Keratinocyte (primary cell): ENCODE measurements around the gene SYNE1. TPM values are rescaled to one million over a fixed set of nuclear protein-coding genes. Genes with fewer than 3 reads are reported as not detected.

Experiments
- DNase-seq: peaks from one replicate; pipeline ENCODE4 v3.0.0-alpha.2; 2011; ENCODE audit warnings: low read depth, missing footprints, low spot score
- FAIRE-seq: peaks from 2 replicates; lab custom pipeline; 2011; peaks lifted over from hg19 to GRCh38; lab: Jason Lieb, UNC
- H2AFZ ChIP-seq: 2 replicates; pipeline ENCODE4 v1.6.0; 2012; ENCODE audit warnings: low read length, control low read depth, inconsistent platforms; ENCODE audit not compliant: control insufficient read depth
- H3K27ac ChIP-seq: 2 replicates; pipeline ENCODE4 v1.5.1; 2011; ENCODE audit warnings: low read length; ENCODE audit not compliant: control insufficient read depth, insufficient read depth
- H3K27me3 ChIP-seq: 3 replicates; pipeline ENCODE4 v1.6.0; 2011; ENCODE audit warnings: low read length; ENCODE audit not compliant: control insufficient read depth, insufficient read depth; ENCODE audit errors: extremely low read depth
- H3K36me3 ChIP-seq, 2 experiments: 2 replicates in 1 of 2; 3 replicates in 1 of 2; pipeline ENCODE4 v1.5.1; 2011; ENCODE audit warnings: low read length in 2 of 2, mild to moderate bottlenecking in 1 of 2; ENCODE audit not compliant: control insufficient read depth in 2 of 2, insufficient read depth in 2 of 2; ENCODE audit errors: extremely low read depth in 1 of 2
- H3K4me1 ChIP-seq: 3 replicates; pipeline ENCODE4 v1.5.1; 2011; ENCODE audit warnings: low read length; ENCODE audit not compliant: control insufficient read depth, insufficient read depth; ENCODE audit errors: extremely low read depth
- H3K4me2 ChIP-seq: 3 replicates; pipeline ENCODE4 v1.6.0; 2011; ENCODE audit warnings: low read depth, low read length; ENCODE audit not compliant: control insufficient read depth, insufficient read depth; ENCODE audit errors: extremely low read depth
- H3K4me3 ChIP-seq, 3 experiments: fragments of 200-600 bp in 1 of 3; sonication (generic) in 1 of 3; 2 replicates in 2 of 3; 3 replicates in 1 of 3; pipeline ENCODE4 v1.5.1; 2011 to 2016; ENCODE audit warnings: low read length in 3 of 3, mild to moderate bottlenecking in 3 of 3, control low read depth in 2 of 3, inconsistent platforms in 1 of 3, low read depth in 1 of 3, mixed read lengths in 1 of 3, mixed run types in 1 of 3, moderate library complexity in 1 of 3; ENCODE audit not compliant: control insufficient read depth in 2 of 3, insufficient read depth in 2 of 3; ENCODE audit errors: extremely low read depth in 1 of 3
- H3K79me2 ChIP-seq: 2 replicates; pipeline ENCODE4 v1.6.0; 2012; ENCODE audit warnings: low read length; ENCODE audit not compliant: control insufficient read depth, insufficient read depth
- H3K9ac ChIP-seq: 3 replicates; pipeline ENCODE4 v1.6.0; 2011; ENCODE audit warnings: low read length; ENCODE audit not compliant: control insufficient read depth, insufficient read depth; ENCODE audit errors: extremely low read depth
- H3K9me1 ChIP-seq: 3 replicates; pipeline ENCODE4 v1.6.0; 2011; ENCODE audit warnings: low read length; ENCODE audit not compliant: control insufficient read depth, insufficient read depth; ENCODE audit errors: extremely low read depth
- H3K9me3 ChIP-seq: 2 replicates; pipeline ENCODE4 v1.5.1; 2012; ENCODE audit warnings: low read depth, low read length; ENCODE audit not compliant: control insufficient read depth
- H4K20me1 ChIP-seq: 3 replicates; pipeline ENCODE4 v1.6.0; 2011; ENCODE audit warnings: low read length; ENCODE audit not compliant: control insufficient read depth, insufficient read depth; ENCODE audit errors: extremely low read depth
- EZH2 ChIP-seq: IDR thresholded peaks from one replicate; pipeline ENCODE4 v1.6.1; 2012; ENCODE audit warnings: inconsistent platforms, mild to moderate bottlenecking, low read length, moderate library complexity
- dilution Hi-C: fragments of 300-500 bp; cut with MboI; formaldehyde crosslinking; loops from one replicate; pipeline ENCODE4 v1.7.0; 2020; ENCODE audit warnings: low sequenced_read_pairs; ENCODE audit not compliant: extremely low pct_ligation_motif_present
- polyA plus RNA-seq, 5 experiments: library from polyadenylated mRNA; depleted of rRNA in 3 of 5; stranded (reverse) in 3 of 5; stranded (forward) in 1 of 5; unstranded in 1 of 5; fragments of >200 nt; gene quantifications; 1 replicate in 1 of 5; 2 replicates in 3 of 5; 3 replicates in 1 of 5; pipeline versions ENCODE4 v1.2.1 to v1.2.3, GENCODE V29; 2011 to 2012; ENCODE audit warnings: missing spikeins in 2 of 5, low read depth in 1 of 5, low replicate concordance in 1 of 5
- TF ChIP-seq, protein P1 (sequence below), 3 experiments: IDR thresholded peaks in 1 of 3; conservative IDR thresholded peaks in 1 of 3; optimal IDR thresholded peaks in 1 of 3; 2 replicates in 2 of 3; 3 replicates in 1 of 3; pipeline versions ENCODE3 to v1.5.1; 2011; ENCODE audit warnings: low read length in 3 of 3, mild to moderate bottlenecking in 3 of 3, moderate library complexity in 2 of 3, control low read depth in 1 of 3, inconsistent platforms in 1 of 3; ENCODE audit not compliant: insufficient read depth in 2 of 3; ENCODE audit errors: extremely low read depth in 1 of 3

SYNE1 gene
- polyA plus RNA-seq, 1 donor (not counting 4 experiments of a cell fraction or from before 2014, with no cell fraction given): 4.0 TPM

DNA sequence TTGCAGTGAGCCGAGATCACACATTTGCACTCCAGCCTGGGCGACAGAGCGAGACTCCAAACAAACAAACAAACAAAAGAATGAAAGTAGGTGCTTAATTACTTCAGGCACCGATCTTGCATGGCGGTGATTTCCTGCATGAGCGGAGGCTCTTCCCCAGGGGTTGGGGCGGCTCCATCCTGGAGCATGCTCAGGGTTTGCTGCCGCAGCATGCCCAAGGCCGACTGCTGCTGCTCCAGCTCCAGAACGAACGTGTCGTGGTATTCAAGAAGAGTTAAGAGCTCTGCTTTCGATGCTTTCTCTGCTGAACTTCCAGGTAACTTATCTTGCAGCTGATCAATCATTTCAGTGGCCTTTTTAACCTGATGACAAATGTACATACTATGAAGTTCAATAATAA is 313.8 kb downstream of the SYNE1 start:
- Histone ChIP-seq H3K9me3 (no peaks in the 10 kb centered on the region), H3K27ac (no peak overlapping the region), H3K36me3 (no peaks in the 10 kb centered on the region), H3K27me3 (no peaks in the 10 kb centered on the region), H4K20me1 (no peaks in the 10 kb centered on the region), H3K79me2 (no peaks in the 10 kb centered on the region), H3K9ac (no peak overlapping the region), H3K4me2 (peak overlapping the region; percentile 63), H3K9me1 (no peaks in the 10 kb centered on the region), H3K4me3 (peak overlapping the region in 1 of 3 experiments; percentile 24), H2AFZ (peak overlapping the region; percentile 90), H3K4me1 (peaks cover 8% of the 10 kb centered on the region)
- FAIRE-seq: peak; percentile 60
- dilution Hi-C loops: no loop called here
- TF ChIP-seq, protein P1, sequence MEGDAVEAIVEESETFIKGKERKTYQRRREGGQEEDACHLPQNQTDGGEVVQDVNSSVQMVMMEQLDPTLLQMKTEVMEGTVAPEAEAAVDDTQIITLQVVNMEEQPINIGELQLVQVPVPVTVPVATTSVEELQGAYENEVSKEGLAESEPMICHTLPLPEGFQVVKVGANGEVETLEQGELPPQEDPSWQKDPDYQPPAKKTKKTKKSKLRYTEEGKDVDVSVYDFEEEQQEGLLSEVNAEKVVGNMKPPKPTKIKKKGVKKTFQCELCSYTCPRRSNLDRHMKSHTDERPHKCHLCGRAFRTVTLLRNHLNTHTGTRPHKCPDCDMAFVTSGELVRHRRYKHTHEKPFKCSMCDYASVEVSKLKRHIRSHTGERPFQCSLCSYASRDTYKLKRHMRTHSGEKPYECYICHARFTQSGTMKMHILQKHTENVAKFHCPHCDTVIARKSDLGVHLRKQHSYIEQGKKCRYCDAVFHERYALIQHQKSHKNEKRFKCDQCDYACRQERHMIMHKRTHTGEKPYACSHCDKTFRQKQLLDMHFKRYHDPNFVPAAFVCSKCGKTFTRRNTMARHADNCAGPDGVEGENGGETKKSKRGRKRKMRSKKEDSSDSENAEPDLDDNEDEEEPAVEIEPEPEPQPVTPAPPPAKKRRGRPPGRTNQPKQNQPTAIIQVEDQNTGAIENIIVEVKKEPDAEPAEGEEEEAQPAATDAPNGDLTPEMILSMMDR (optimal IDR thresholded peaks at IDR 0.05 in 1 of 3, IDR thresholded peaks at IDR 0.05 in 1 of 3, conservative IDR thresholded peaks at IDR 0.05 in 1 of 3; ENCODE audit: extremely low read depth in 1 of 3, insufficient read depth in 2 of 3, low read length in 3 of 3): no peak
- no peak for TF ChIP-seq EZH2
- DNase-seq: no peak

GRCh38 chr6:152318278-152318677 is 318.9 kb downstream of the SYNE1 start:
- no peaks in the 10 kb centered on the region for H4K20me1 ChIP-seq

More at GRCh38 chr6:152318278-152318677, 318.9 kb downstream of the SYNE1 start:
- no peaks in the 10 kb centered on the region for H3K79me2 ChIP-seq
- H3K4me2 ChIP-seq: no peak overlapping the region
- H2AFZ ChIP-seq: no peak overlapping the region
- no peaks in the 10 kb centered on the region for H3K36me3 ChIP-seq
- H3K27me3 ChIP-seq: no peaks in the 10 kb centered on the region
- no peaks in the 10 kb centered on the region for H3K9me3 ChIP-seq
- dilution Hi-C loops: no loop called here
- TF ChIP-seq EZH2: no peak
- TF ChIP-seq, protein P1 (optimal IDR thresholded peaks at IDR 0.05 in 1 of 3, IDR thresholded peaks at IDR 0.05 in 1 of 3, conservative IDR thresholded peaks at IDR 0.05 in 1 of 3; ENCODE audit: extremely low read depth in 1 of 3, insufficient read depth in 2 of 3, low read length in 3 of 3): no peak
- H3K4me3 ChIP-seq: no peak overlapping the region
- DNase-seq: no peak
- no peaks in the 10 kb centered on the region for H3K9me1 ChIP-seq
- H3K27ac ChIP-seq: no peak overlapping the region
- no peak for FAIRE-seq
- H3K4me1 ChIP-seq: peaks cover 11% of the 10 kb centered on the region
- no peak overlapping the region for H3K9ac ChIP-seq
